Right lobe of liver (tissue), 4 donors: ENCODE measurements around the gene SAA1.

Experiments used
- POLR2A ChIP-seq: fragments of 450-650 bp; IDR thresholded peaks from one replicate; pipeline ENCODE4 v1.6.1; 2017; ENCODE audit warnings: antibody characterized with exemption, mild to moderate bottlenecking
- TF ChIP-seq, protein P1 (sequence below), 4 donors: fragments of 200-600 bp in 3 of 4; fragments of 450-650 bp in 1 of 4; IDR thresholded peaks; one replicate each; pipeline versions ENCODE4 v1.5.1 to v1.8.0; 2016 to 2022; ENCODE audit warnings: antibody characterized with exemption in 4 of 4, mild to moderate bottlenecking in 2 of 4
- donor health status: DM: no; HTN: no; CAD: no.
- donor health status: DM: no; HTN: no; CAD: no.
- donor health status: DM: no; HTN: yes; CAD: no.

- TF ChIP-seq, protein P1, sequence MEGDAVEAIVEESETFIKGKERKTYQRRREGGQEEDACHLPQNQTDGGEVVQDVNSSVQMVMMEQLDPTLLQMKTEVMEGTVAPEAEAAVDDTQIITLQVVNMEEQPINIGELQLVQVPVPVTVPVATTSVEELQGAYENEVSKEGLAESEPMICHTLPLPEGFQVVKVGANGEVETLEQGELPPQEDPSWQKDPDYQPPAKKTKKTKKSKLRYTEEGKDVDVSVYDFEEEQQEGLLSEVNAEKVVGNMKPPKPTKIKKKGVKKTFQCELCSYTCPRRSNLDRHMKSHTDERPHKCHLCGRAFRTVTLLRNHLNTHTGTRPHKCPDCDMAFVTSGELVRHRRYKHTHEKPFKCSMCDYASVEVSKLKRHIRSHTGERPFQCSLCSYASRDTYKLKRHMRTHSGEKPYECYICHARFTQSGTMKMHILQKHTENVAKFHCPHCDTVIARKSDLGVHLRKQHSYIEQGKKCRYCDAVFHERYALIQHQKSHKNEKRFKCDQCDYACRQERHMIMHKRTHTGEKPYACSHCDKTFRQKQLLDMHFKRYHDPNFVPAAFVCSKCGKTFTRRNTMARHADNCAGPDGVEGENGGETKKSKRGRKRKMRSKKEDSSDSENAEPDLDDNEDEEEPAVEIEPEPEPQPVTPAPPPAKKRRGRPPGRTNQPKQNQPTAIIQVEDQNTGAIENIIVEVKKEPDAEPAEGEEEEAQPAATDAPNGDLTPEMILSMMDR (IDR thresholded peaks at IDR 0.05) = no peak
- TF ChIP-seq POLR2A = no peak
Measured at GRCh38 chr11:18222814-18223421, 43.1 kb upstream of the SAA1 start.
